CD14-positive monocyte (primary cell): Measurements from ENCODE around the gene RBL2. TPM values are rescaled to one million over a fixed set of nuclear protein-coding genes. Genes with fewer than 3 reads are reported as not detected.

Source experiments
- DNase-seq, 3 donors: peaks; one replicate each; pipeline ENCODE4 v3.0.0-alpha.2; 2011 to 2022
- H2AFZ ChIP-seq: 2 replicates; pipeline ENCODE4 v1.6.0; 2012; ENCODE audit warnings: mild to moderate bottlenecking, low read depth, low read length, inconsistent platforms; ENCODE audit not compliant: insufficient read depth, poor library complexity, severe bottlenecking
- H3K27ac ChIP-seq, 2 donors: 1 replicate in 1 of 2; 2 replicates in 1 of 2; pipeline ENCODE4 v1.5.1; 2012 to 2013; ENCODE audit warnings: low read length in 2 of 2, control low read depth in 1 of 2, inconsistent platforms in 1 of 2, low read depth in 1 of 2, mild to moderate bottlenecking in 1 of 2
- H3K27me3 ChIP-seq, 2 donors: one replicate each; pipeline versions ENCODE4 v1.6.0 to v1.6.1; 2011 to 2013; ENCODE audit warnings: low read length in 2 of 2; ENCODE audit not compliant: control insufficient read depth in 2 of 2, insufficient read depth in 2 of 2
- H3K36me3 ChIP-seq, 2 donors: replicated peaks in 1 of 2; 1 replicate in 1 of 2; 2 replicates in 1 of 2; pipeline versions ENCODE4 v1.5.1 to v1.6.1; 2012 to 2013; ENCODE audit warnings: low read length in 2 of 2, control low read depth in 1 of 2, inconsistent platforms in 1 of 2, mild to moderate bottlenecking in 1 of 2; ENCODE audit not compliant: insufficient read depth in 2 of 2, control insufficient read depth in 1 of 2
- H3K4me1 ChIP-seq, 2 donors: 1 replicate in 1 of 2; 2 replicates in 1 of 2; pipeline versions ENCODE4 v1.5.1 to v1.6.1; 2012 to 2013; ENCODE audit warnings: low read length in 2 of 2, control low read depth in 1 of 2, inconsistent platforms in 1 of 2, mild to moderate bottlenecking in 1 of 2, moderate library complexity in 1 of 2; ENCODE audit not compliant: insufficient read depth in 2 of 2, control insufficient read depth in 1 of 2
- H3K4me2 ChIP-seq: replicated peaks from 2 replicates; pipeline ENCODE3; 2012; ENCODE audit warnings: low read length, moderate library complexity, mild to moderate bottlenecking; ENCODE audit not compliant: poor library complexity, severe bottlenecking; ENCODE audit errors: extremely low read depth
- H3K4me3 ChIP-seq, 3 experiments: fragments of 200-600 bp in 1 of 3; sonication (generic) in 1 of 3; replicated peaks in 1 of 3; 1 replicate in 2 of 3; 2 replicates in 1 of 3; pipeline ENCODE4 v1.5.1; 2011 to 2013; ENCODE audit warnings: low read length in 3 of 3, mild to moderate bottlenecking in 3 of 3, control low read depth in 2 of 3, low read depth in 2 of 3, inconsistent platforms in 1 of 3, moderate library complexity in 1 of 3
- H3K79me2 ChIP-seq: 2 replicates; pipeline ENCODE4 v1.6.0; 2012; ENCODE audit warnings: mild to moderate bottlenecking, control low read depth, inconsistent platforms, low read length, moderate library complexity; ENCODE audit not compliant: insufficient read depth
- H3K9ac ChIP-seq: 2 replicates; pipeline ENCODE4 v1.6.0; 2017; ENCODE audit warnings: low read length, mild to moderate bottlenecking; ENCODE audit not compliant: insufficient read depth, poor library complexity, severe bottlenecking
- H3K9me3 ChIP-seq, 2 donors: replicated peaks in 1 of 2; 1 replicate in 1 of 2; 2 replicates in 1 of 2; pipeline versions ENCODE4 v1.5.1 to v1.6.1; 2012 to 2013; ENCODE audit warnings: low read length in 2 of 2, control low read depth in 1 of 2; ENCODE audit not compliant: control insufficient read depth in 1 of 2, insufficient read depth in 1 of 2
- H4K20me1 ChIP-seq: 2 replicates; pipeline ENCODE4 v1.6.0; 2012; ENCODE audit warnings: mild to moderate bottlenecking, low read length, control low read depth, moderate library complexity; ENCODE audit not compliant: insufficient read depth
- H3K27ac Mint-ChIP-seq, 7 donors: one replicate each; pipeline ENCODE4 v1.8.0; 2020; ENCODE audit warnings: mild to moderate bottlenecking in 7 of 7, mixed read lengths in 7 of 7, moderate library complexity in 6 of 7, inconsistent platforms in 2 of 7
- H3K27me3 Mint-ChIP-seq, 3 donors: one replicate each; pipeline ENCODE4 v1.8.0; 2021 to 2022; ENCODE audit warnings: low read depth in 3 of 3, mild to moderate bottlenecking in 3 of 3, mixed read lengths in 3 of 3, moderate library complexity in 3 of 3, inconsistent platforms in 1 of 3
- H3K36me3 Mint-ChIP-seq, 2 donors: one replicate each; pipeline ENCODE4 v1.8.0; 2020; ENCODE audit warnings: mixed read lengths in 2 of 2, inconsistent platforms in 1 of 2, mild to moderate bottlenecking in 1 of 2
- H3K4me1 Mint-ChIP-seq: one replicate; pipeline ENCODE4 v1.8.0; 2020; ENCODE audit warnings: mild to moderate bottlenecking, mixed read lengths
- H3K4me3 Mint-ChIP-seq, 2 donors: one replicate each; pipeline ENCODE4 v1.8.0; 2020; ENCODE audit warnings: mild to moderate bottlenecking in 2 of 2, mixed read lengths in 2 of 2, moderate library complexity in 1 of 2
- H3K9me3 Mint-ChIP-seq, 7 donors: one replicate each; pipeline ENCODE4 v1.8.0; 2020 to 2022; ENCODE audit warnings: mixed read lengths in 7 of 7, mild to moderate bottlenecking in 6 of 7, moderate library complexity in 6 of 7, inconsistent platforms in 2 of 7
- CTCF ChIP-seq: fragments of 200-600 bp; IDR thresholded peaks from one replicate; pipeline ENCODE4 v1.8.0; 2022; ENCODE audit warnings: antibody characterized with exemption, mild to moderate bottlenecking
- WGBS: methylation state at CpG from one replicate; pipeline ENCODE4 v1.1.5; 2013; ENCODE audit warnings: missing lambda C conversion rate; ENCODE audit not compliant: insufficient coverage; 5-methylcytosine and 5-hydroxymethylcytosine counted together
- intact Hi-C, 2 donors: fragments of 100-400 bp; cut with micrococcal nuclease; formaldehyde crosslinking; loops; one replicate each; pipeline versions ENCODE4 v1.15.0 to v1.15.1; 2023
- polyA plus RNA-seq, 3 donors: library from polyadenylated mRNA; depleted of rRNA in 1 of 3; unstranded in 2 of 3; stranded (reverse) in 1 of 3; fragments of 300-500 nt in 2 of 3; fragments of >200 nt in 1 of 3; fragmentation: Illumina TruSeq in 2 of 3; gene quantifications; 1 replicate in 2 of 3; 2 replicates in 1 of 3; pipeline ENCODE4 v1.2.3, GENCODE V29; 2012 to 2021

RBL2 gene
- polyA plus RNA-seq, 3 donors = 54.3 to 104 (median 77.7) TPM

GRCh38 chr16:53428681-53429080 lies 5.6 kb upstream of the RBL2 start:
- no peak overlapping the region for H3K9ac ChIP-seq
- no peak for DNase-seq
- no peak overlapping the region for H3K4me3 ChIP-seq
- peaks cover 4 to 20% of the 10 kb centered on the region in 2 donors for H3K9me3 ChIP-seq
- no peaks in the 10 kb centered on the region for H3K36me3 Mint-ChIP-seq
- H3K79me2 ChIP-seq = no peaks in the 10 kb centered on the region
- H4K20me1 ChIP-seq = no peaks in the 10 kb centered on the region
- H3K9me3 Mint-ChIP-seq = peaks cover 2 to 33% (median 21%) of the 10 kb centered on the region in 7 donors
- no peak overlapping the region for H3K27ac ChIP-seq
- H3K4me1 ChIP-seq = peaks cover under 1% of the 10 kb centered on the region in 2 donors
- intact Hi-C loops = loop anchor here in 1 of 2 donors (5.0 kb wide), 1 partner anchor 56 kb away; no protein-coding TSS in a partner anchor
- H3K27me3 Mint-ChIP-seq = peaks cover 2 to 11% (median 7%) of the 10 kb centered on the region in 3 donors
- H3K4me3 Mint-ChIP-seq = peak overlapping the region in 1 of 2 donors; percentile 47
- H3K4me1 Mint-ChIP-seq = peaks cover 5% of the 10 kb centered on the region
- no peak for TF ChIP-seq CTCF
- H3K4me2 ChIP-seq = no peak overlapping the region
- no peak overlapping the region for H3K27ac Mint-ChIP-seq
- no CpG with 5 or more reads among the region's 3 CpGs for WGBS
- peak overlapping the region; percentile 15 for H2AFZ ChIP-seq
- H3K36me3 ChIP-seq = no peaks in the 10 kb centered on the region
- H3K27me3 ChIP-seq = no peaks in the 10 kb centered on the region

- H3K9me3 ChIP-seq = peaks cover 0 to 16% of the 10 kb centered on the region in 2 donors
- H4K20me1 ChIP-seq = no peaks in the 10 kb centered on the region
- no peak overlapping the region for H3K4me3 ChIP-seq
- DNase-seq = no peak
- peaks cover 0 to 27% (median 16%) of the 10 kb centered on the region in 7 donors for H3K9me3 Mint-ChIP-seq
- no peaks in the 10 kb centered on the region for H3K36me3 ChIP-seq
- no peak overlapping the region for H3K4me2 ChIP-seq
- no peak overlapping the region for H3K27ac ChIP-seq
- no peaks in the 10 kb centered on the region for H3K27me3 ChIP-seq
- no peak overlapping the region for H3K4me3 Mint-ChIP-seq
- peak overlapping the region in 1 of 7 donors; percentile 16 for H3K27ac Mint-ChIP-seq
- peak overlapping the region; percentile 15 for H2AFZ ChIP-seq
- H3K27me3 Mint-ChIP-seq = peaks cover 2 to 11% (median 7%) of the 10 kb centered on the region in 3 donors
- peaks cover 9% of the 10 kb centered on the region for H3K4me1 Mint-ChIP-seq
- H3K79me2 ChIP-seq = peaks cover 4% of the 10 kb centered on the region
- H3K9ac ChIP-seq = no peak overlapping the region
- H3K36me3 Mint-ChIP-seq = no peaks in the 10 kb centered on the region
- intact Hi-C loops = loop anchor here in 1 of 2 donors (5.0 kb wide), 1 partner anchor 57 kb away; no protein-coding TSS in a partner anchor
- WGBS = 80% methylated on average over 3 of the region's 4 CpGs
- no peak for TF ChIP-seq CTCF
- peaks cover 5 to 6% of the 10 kb centered on the region in 2 donors for H3K4me1 ChIP-seq
These were observed 4.9 kb upstream of the RBL2 start for GRCh38 chr16:53429221-53429943.
